ENCODE results near the gene ANO1.

ANO1 gene

DNA sequence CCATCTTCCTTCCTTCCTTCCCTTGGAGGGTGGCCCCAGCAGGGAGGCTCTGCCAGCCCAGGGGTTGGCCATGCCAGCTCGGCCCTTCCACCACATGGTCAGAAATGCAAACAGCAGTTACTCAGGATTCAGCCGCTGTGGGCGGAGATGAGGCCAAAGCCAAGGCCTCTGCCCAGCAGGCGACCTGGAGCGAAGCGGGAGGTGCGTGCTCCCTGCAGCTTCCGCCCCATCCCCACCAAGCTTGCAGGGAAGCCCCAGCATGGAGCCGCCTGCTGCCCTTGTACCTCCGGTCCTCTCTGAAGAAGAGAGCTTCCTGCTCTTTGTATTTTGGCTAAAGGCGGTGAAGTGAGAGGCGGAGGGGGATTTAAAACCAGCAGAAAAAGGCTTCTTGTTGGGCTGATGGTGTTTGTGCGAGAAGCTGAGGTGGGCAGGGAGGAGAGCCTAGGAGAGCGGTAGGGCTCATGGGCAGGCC lies 50.4 kb downstream of the ANO1 start:
- Histone ChIP-seq H3K56ac (ENCODE audit: low read length) (peak overlapping the region; percentile 90), H4K8ac (ENCODE audit: low read depth, low read length) (no peak overlapping the region), H3K4me1 (ENCODE audit: control insufficient read depth, low read depth, low read length) (peaks cover 11% of the 10 kb centered on the region), H3K4ac (ENCODE audit: low read depth, low read length) (peak overlapping the region; percentile 79), H3K27me3 (ENCODE audit: insufficient read depth, low read length, poor library complexity) (no peaks in the 10 kb centered on the region), H2BK120ac (ENCODE audit: low read depth, low read length) (no peak overlapping the region), H2AK5ac (ENCODE audit: low read length) (peak overlapping the region; percentile 82), H3K36me3 (ENCODE audit: control insufficient read depth, insufficient read depth, low read length) (no peaks in the 10 kb centered on the region), H3K27ac (ENCODE audit: low read depth, low read length) (peak overlapping the region; percentile 40), H3K23ac (ENCODE audit: low read length) (peak overlapping the region; percentile 39), H3K18ac (ENCODE audit: low read length) (peak overlapping the region; percentile 88), H2BK15ac (replicated peaks; ENCODE audit: low read depth) (no peak overlapping the region), H3K79me1 (ENCODE audit: low read length) (no peaks in the 10 kb centered on the region), H3K4me3 (ENCODE audit: low read length) (no peak overlapping the region), H3K9ac (ENCODE audit: low read length) (peak overlapping the region; percentile 52), H2BK5ac (ENCODE audit: low read length) (peak overlapping the region; percentile 97), H3K79me2 (ENCODE audit: control insufficient read depth, insufficient read depth, low read length) (no peaks in the 10 kb centered on the region), H3K4me2 (ENCODE audit: low read length) (no peak overlapping the region), H4K5ac (ENCODE audit: low read length) (no peak overlapping the region)
- peak; percentile 66 for DNase-seq
- no CpG with 5 or more reads among the region's 14 CpGs for WGBS (ENCODE audit: extremely low coverage, insufficient coverage, low lambda C conversion rate)

GRCh38 chr11:70129051-70129592 lies 51.0 kb downstream of the ANO1 start:
- Histone ChIP-seq H2BK15ac (replicated peaks; ENCODE audit: low read depth) (no peak overlapping the region), H3K27ac (ENCODE audit: low read depth, low read length) (peak overlapping the region; percentile 40), H3K79me2 (ENCODE audit: control insufficient read depth, insufficient read depth, low read length) (no peaks in the 10 kb centered on the region), H3K18ac (ENCODE audit: low read length) (peak overlapping the region; percentile 88), H4K8ac (ENCODE audit: low read depth, low read length) (no peak overlapping the region), H3K4me2 (ENCODE audit: low read length) (no peak overlapping the region), H2BK5ac (ENCODE audit: low read length) (peak overlapping the region; percentile 97), H4K5ac (ENCODE audit: low read length) (no peak overlapping the region), H2BK120ac (ENCODE audit: low read depth, low read length) (peak overlapping the region; percentile 7), H3K36me3 (ENCODE audit: control insufficient read depth, insufficient read depth, low read length) (no peaks in the 10 kb centered on the region), H3K27me3 (ENCODE audit: insufficient read depth, low read length, poor library complexity) (no peaks in the 10 kb centered on the region), H3K4me1 (ENCODE audit: control insufficient read depth, low read depth, low read length) (peaks cover 11% of the 10 kb centered on the region), H3K4me3 (ENCODE audit: low read length) (no peak overlapping the region), H3K9ac (ENCODE audit: low read length) (peak overlapping the region; percentile 52), H3K4ac (ENCODE audit: low read depth, low read length) (peak overlapping the region; percentile 79), H3K79me1 (ENCODE audit: low read length) (no peaks in the 10 kb centered on the region), H3K23ac (ENCODE audit: low read length) (peak overlapping the region; percentile 39), H3K56ac (ENCODE audit: low read length) (peak overlapping the region; percentile 90), H2AK5ac (ENCODE audit: low read length) (peak overlapping the region; percentile 82)
- no peak for DNase-seq
- WGBS (ENCODE audit: extremely low coverage, insufficient coverage, low lambda C conversion rate) = no CpG with 5 or more reads among the region's 17 CpGs

GRCh38 chr11:70130636-70131035 lies 52.5 kb downstream of the ANO1 start:
- no peaks in the 10 kb centered on the region for H3K79me2 ChIP-seq (ENCODE audit: control insufficient read depth, insufficient read depth, low read length)
- H3K4me2 ChIP-seq (ENCODE audit: low read length) = no peak overlapping the region
- H3K27me3 ChIP-seq (ENCODE audit: insufficient read depth, low read length, poor library complexity) = no peaks in the 10 kb centered on the region
- no peak overlapping the region for H2BK5ac ChIP-seq (ENCODE audit: low read length)
- peaks cover 11% of the 10 kb centered on the region for H3K4me1 ChIP-seq (ENCODE audit: control insufficient read depth, low read depth, low read length)
- no peak overlapping the region for H2BK120ac ChIP-seq (ENCODE audit: low read depth, low read length)
- H2AK5ac ChIP-seq (ENCODE audit: low read length) = no peak overlapping the region
- H3K36me3 ChIP-seq (ENCODE audit: control insufficient read depth, insufficient read depth, low read length) = no peaks in the 10 kb centered on the region
- no CpG with 5 or more reads among the region's 14 CpGs for WGBS (ENCODE audit: extremely low coverage, insufficient coverage, low lambda C conversion rate)
- H3K27ac ChIP-seq (ENCODE audit: low read depth, low read length) = no peak overlapping the region
- H3K4me3 ChIP-seq (ENCODE audit: low read length) = no peak overlapping the region
- no peak overlapping the region for H2BK15ac ChIP-seq (replicated peaks; ENCODE audit: low read depth)
- H3K4ac ChIP-seq (ENCODE audit: low read depth, low read length) = no peak overlapping the region
- no peaks in the 10 kb centered on the region for H3K79me1 ChIP-seq (ENCODE audit: low read length)
- H3K9ac ChIP-seq (ENCODE audit: low read length) = no peak overlapping the region
- H4K8ac ChIP-seq (ENCODE audit: low read depth, low read length) = no peak overlapping the region
- no peak for DNase-seq
- H3K23ac ChIP-seq (ENCODE audit: low read length) = no peak overlapping the region
- no peak overlapping the region for H4K5ac ChIP-seq (ENCODE audit: low read length)
- no peak overlapping the region for H3K18ac ChIP-seq (ENCODE audit: low read length)
- no peak overlapping the region for H3K56ac ChIP-seq (ENCODE audit: low read length)

DNA sequence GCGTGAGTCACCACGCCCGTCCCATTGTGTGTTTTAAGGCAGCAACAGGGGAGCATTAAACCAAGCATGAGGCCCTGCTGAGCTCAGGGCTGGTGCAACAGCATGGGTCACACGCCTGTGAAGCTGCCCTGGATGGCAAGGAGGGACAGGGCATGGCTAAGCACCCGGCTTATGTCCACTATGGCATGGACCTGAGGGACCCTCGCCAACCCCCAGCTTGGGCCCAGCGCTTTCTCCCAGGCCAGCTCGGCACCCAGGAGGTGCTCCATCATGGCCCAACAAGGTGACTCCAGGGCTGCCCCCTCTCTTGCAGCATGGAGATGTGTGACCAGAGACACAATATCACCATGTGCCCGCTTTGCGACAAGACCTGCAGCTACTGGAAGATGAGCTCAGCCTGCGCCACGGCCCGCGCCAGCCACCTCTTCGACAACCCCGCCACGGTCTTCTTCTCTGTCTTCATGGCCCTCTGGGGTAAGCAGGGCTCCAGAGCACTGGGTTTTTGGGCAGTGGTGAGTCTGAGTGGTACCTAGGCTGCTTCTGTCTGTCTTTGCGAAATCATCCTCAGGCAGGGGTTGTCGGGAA lies 53.6 kb downstream of the ANO1 start:
- H3K79me1 ChIP-seq (ENCODE audit: low read length) = no peaks in the 10 kb centered on the region
- H3K4me1 ChIP-seq (ENCODE audit: control insufficient read depth, low read depth, low read length) = peaks cover 11% of the 10 kb centered on the region
- peak overlapping the region; percentile 20 for H3K4ac ChIP-seq (ENCODE audit: low read depth, low read length)
- no peak overlapping the region for H2BK15ac ChIP-seq (replicated peaks; ENCODE audit: low read depth)
- H3K56ac ChIP-seq (ENCODE audit: low read length) = no peak overlapping the region
- H3K23ac ChIP-seq (ENCODE audit: low read length) = no peak overlapping the region
- H2BK120ac ChIP-seq (ENCODE audit: low read depth, low read length) = no peak overlapping the region
- H3K79me2 ChIP-seq (ENCODE audit: control insufficient read depth, insufficient read depth, low read length) = no peaks in the 10 kb centered on the region
- no peak overlapping the region for H4K5ac ChIP-seq (ENCODE audit: low read length)
- no peak overlapping the region for H3K4me3 ChIP-seq (ENCODE audit: low read length)
- H3K36me3 ChIP-seq (ENCODE audit: control insufficient read depth, insufficient read depth, low read length) = no peaks in the 10 kb centered on the region
- H3K27ac ChIP-seq (ENCODE audit: low read depth, low read length) = no peak overlapping the region
- no peak overlapping the region for H4K8ac ChIP-seq (ENCODE audit: low read depth, low read length)
- WGBS (ENCODE audit: extremely low coverage, insufficient coverage, low lambda C conversion rate) = no CpG with 5 or more reads among the region's 19 CpGs
- no peak overlapping the region for H2AK5ac ChIP-seq (ENCODE audit: low read length)
- no peak overlapping the region for H2BK5ac ChIP-seq (ENCODE audit: low read length)
- H3K4me2 ChIP-seq (ENCODE audit: low read length) = no peak overlapping the region
- H3K27me3 ChIP-seq (ENCODE audit: insufficient read depth, low read length, poor library complexity) = no peaks in the 10 kb centered on the region
- H3K9ac ChIP-seq (ENCODE audit: low read length) = no peak overlapping the region
- H3K18ac ChIP-seq (ENCODE audit: low read length) = no peak overlapping the region
- DNase-seq = no peak

DNA sequence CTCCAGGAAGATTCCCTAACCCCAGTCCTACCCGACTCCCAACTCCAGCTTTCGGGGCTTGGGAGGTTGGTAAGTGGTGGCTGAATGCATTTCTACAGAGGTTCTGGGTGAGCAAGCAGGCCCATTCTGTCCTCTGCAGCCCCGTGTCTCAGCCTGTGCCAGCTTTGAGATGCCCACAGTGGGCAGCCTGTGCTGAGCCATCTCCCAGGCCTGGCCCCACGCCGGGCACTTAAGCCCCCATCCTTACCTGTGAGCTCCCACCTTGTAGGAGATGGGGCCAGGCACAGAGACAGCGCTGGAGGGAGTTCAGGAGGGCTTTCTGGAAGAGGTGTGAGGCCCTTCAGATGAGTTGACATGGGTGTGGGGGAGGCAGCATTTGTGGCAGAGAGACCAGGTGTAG lies 54.5 kb downstream of the ANO1 start:
- no peak overlapping the region for H4K8ac ChIP-seq (ENCODE audit: low read depth, low read length)
- no peak overlapping the region for H3K23ac ChIP-seq (ENCODE audit: low read length)
- no peak overlapping the region for H3K4ac ChIP-seq (ENCODE audit: low read depth, low read length)
- no peak for DNase-seq
- H3K4me2 ChIP-seq (ENCODE audit: low read length) = no peak overlapping the region
- H3K27ac ChIP-seq (ENCODE audit: low read depth, low read length) = no peak overlapping the region
- no peaks in the 10 kb centered on the region for H3K36me3 ChIP-seq (ENCODE audit: control insufficient read depth, insufficient read depth, low read length)
- H3K18ac ChIP-seq (ENCODE audit: low read length) = no peak overlapping the region
- no peak overlapping the region for H2BK120ac ChIP-seq (ENCODE audit: low read depth, low read length)
- no peak overlapping the region for H3K56ac ChIP-seq (ENCODE audit: low read length)
- H3K79me2 ChIP-seq (ENCODE audit: control insufficient read depth, insufficient read depth, low read length) = no peaks in the 10 kb centered on the region
- no peak overlapping the region for H4K5ac ChIP-seq (ENCODE audit: low read length)
- no peak overlapping the region for H2AK5ac ChIP-seq (ENCODE audit: low read length)
- no peak overlapping the region for H3K9ac ChIP-seq (ENCODE audit: low read length)
- no peaks in the 10 kb centered on the region for H3K27me3 ChIP-seq (ENCODE audit: insufficient read depth, low read length, poor library complexity)
- H3K79me1 ChIP-seq (ENCODE audit: low read length) = no peaks in the 10 kb centered on the region
- no peak overlapping the region for H2BK5ac ChIP-seq (ENCODE audit: low read length)
- no peak overlapping the region for H2BK15ac ChIP-seq (replicated peaks; ENCODE audit: low read depth)
- no peak overlapping the region for H3K4me3 ChIP-seq (ENCODE audit: low read length)
- WGBS (ENCODE audit: extremely low coverage, insufficient coverage, low lambda C conversion rate) = no CpG with 5 or more reads among the region's 6 CpGs
- peaks cover 11% of the 10 kb centered on the region for H3K4me1 ChIP-seq (ENCODE audit: control insufficient read depth, low read depth, low read length)
